IMR-90 (cell line): ENCODE data around the gene SURF6. TPM values are rescaled to one million over a fixed set of nuclear protein-coding genes. Genes with fewer than 3 reads are reported as not detected.

Experiments used
- ATAC-seq: fragments of 200-7000 bp; cut with Tn5 transposase; 2 replicates; pipeline ENCODE4 v1.9.1; 2020; ENCODE audit warnings: low read depth, mild to moderate bottlenecking, moderate library complexity
- BruUV-seq: library from RNA; stranded (reverse); fragments of 400-500 nt; replicated peaks from 2 replicates; lab custom pipeline; 2021; lab: Mats Ljungman, UMichigan
- CTCF ChIA-PET: fragments of 300-600 bp; formaldehyde crosslinking; extraction: SDS; loops from one replicate; lab custom pipeline; 2021; ENCODE audit warnings: antibody characterized with exemption; lab: Yijun Ruan, JAX
- POLR2A ChIA-PET: fragments of 300-600 bp; sonication (Branson Sonifier 250); formaldehyde crosslinking; loops from one replicate; lab custom pipeline; 2022; ENCODE audit warnings: antibody characterized with exemption; ENCODE audit not compliant: unreplicated experiment; lab: Charles Lee
- DNase-seq: peaks from one replicate; pipeline ENCODE4 v3.0.0; 2013
- H2AFZ ChIP-seq: replicated peaks from 2 replicates; pipeline ENCODE3; 2013; ENCODE audit warnings: low read length, mild to moderate bottlenecking; ENCODE audit not compliant: poor library complexity
- H2AK5ac ChIP-seq: 2 replicates; pipeline ENCODE4 v1.6.1; 2013; ENCODE audit warnings: low read depth, low read length, inconsistent platforms
- H2AK9ac ChIP-seq: replicated peaks from 2 replicates; pipeline ENCODE3; 2013; ENCODE audit warnings: mild to moderate bottlenecking, low read depth, low read length, moderate library complexity; ENCODE audit not compliant: poor library complexity
- H2BK120ac ChIP-seq: 2 replicates; pipeline ENCODE4 v1.6.1; 2013; ENCODE audit warnings: low read depth, low read length, inconsistent platforms
- H2BK15ac ChIP-seq: 3 replicates; pipeline ENCODE4 v1.6.1; 2013; ENCODE audit warnings: low read depth, low read length, inconsistent platforms
- H2BK20ac ChIP-seq: 2 replicates; pipeline ENCODE4 v1.6.1; 2013; ENCODE audit warnings: low read depth, mild to moderate bottlenecking, inconsistent platforms, low read length, moderate library complexity
- H2BK5ac ChIP-seq: 2 replicates; pipeline ENCODE4 v1.6.1; 2013; ENCODE audit warnings: mild to moderate bottlenecking, low read depth, low read length, inconsistent platforms; ENCODE audit not compliant: poor library complexity, severe bottlenecking
- H3K14ac ChIP-seq: replicated peaks from 2 replicates; pipeline ENCODE4 v1.6.1; 2013; ENCODE audit warnings: low read depth, low read length, inconsistent platforms
- H3K18ac ChIP-seq: 2 replicates; pipeline ENCODE4 v1.6.1; 2013; ENCODE audit warnings: low read depth, low read length, control low read depth
- H3K23ac ChIP-seq: 2 replicates; pipeline ENCODE4 v1.6.1; 2013; ENCODE audit warnings: low read depth, low read length, inconsistent platforms
- H3K27ac ChIP-seq: 2 replicates; pipeline ENCODE4 v1.5.1; 2013; ENCODE audit warnings: mild to moderate bottlenecking, control low read depth, low read length; ENCODE audit not compliant: insufficient read depth
- H3K27me3 ChIP-seq: 2 replicates; pipeline ENCODE4 v1.6.1; 2013; ENCODE audit warnings: low read length; ENCODE audit not compliant: control insufficient read depth, insufficient read depth
- H3K36me3 ChIP-seq: 2 replicates; pipeline ENCODE4 v1.6.1; 2013; ENCODE audit warnings: low read length, mixed read lengths; ENCODE audit not compliant: control insufficient read depth, insufficient read depth
- H3K4ac ChIP-seq: 2 replicates; pipeline ENCODE4 v1.6.1; 2013; ENCODE audit warnings: low read depth, low read length, inconsistent platforms
- H3K4me1 ChIP-seq: 2 replicates; pipeline ENCODE4 v1.6.1; 2013; ENCODE audit warnings: low read length, mixed read lengths; ENCODE audit not compliant: control insufficient read depth, insufficient read depth
- H3K4me2 ChIP-seq: 2 replicates; pipeline ENCODE4 v1.6.1; 2013; ENCODE audit warnings: low read depth, mild to moderate bottlenecking, control low read depth, low read length, moderate library complexity
- H3K4me3 ChIP-seq: 2 replicates; pipeline ENCODE4 v1.5.1; 2013; ENCODE audit warnings: low read depth, mild to moderate bottlenecking, control low read depth, low read length, moderate library complexity; ENCODE audit not compliant: insufficient read depth
- H3K56ac ChIP-seq: 2 replicates; pipeline ENCODE4 v1.6.1; 2013; ENCODE audit warnings: low read length, inconsistent platforms; ENCODE audit not compliant: insufficient read depth; ENCODE audit errors: extremely low read depth
- H3K79me1 ChIP-seq, 2 experiments: 2 replicates each; pipeline ENCODE4 v1.6.1; 2013; ENCODE audit warnings: low read length in 2 of 2, inconsistent platforms in 1 of 2, low read depth in 1 of 2
- H3K9ac ChIP-seq: 2 replicates; pipeline ENCODE4 v1.6.1; 2013; ENCODE audit warnings: low read depth, low read length, control low read depth
- H3K9me1 ChIP-seq: 2 replicates; pipeline ENCODE4 v1.6.1; 2013; ENCODE audit warnings: low read length, inconsistent platforms; ENCODE audit not compliant: insufficient read depth
- H3K9me3 ChIP-seq: 2 replicates; pipeline ENCODE4 v1.6.1; 2013; ENCODE audit warnings: low read length; ENCODE audit not compliant: control insufficient read depth, insufficient read depth
- H4K20me1 ChIP-seq: 2 replicates; pipeline ENCODE4 v1.6.1; 2013; ENCODE audit warnings: low read length, inconsistent platforms; ENCODE audit not compliant: insufficient read depth
- H4K5ac ChIP-seq: 2 replicates; pipeline ENCODE4 v1.6.1; 2013; ENCODE audit warnings: mild to moderate bottlenecking, low read depth, low read length, control low read depth
- H4K8ac ChIP-seq, 2 experiments: 2 replicates each; pipeline ENCODE4 v1.6.1; 2013; ENCODE audit warnings: low read depth in 2 of 2, low read length in 2 of 2, control low read depth in 1 of 2, inconsistent platforms in 1 of 2
- H4K91ac ChIP-seq: 2 replicates; pipeline ENCODE4 v1.6.1; 2013; ENCODE audit warnings: low read depth, low read length, inconsistent platforms; ENCODE audit not compliant: insufficient read depth
- BHLHE40 ChIP-seq: fragments of 150-350 bp; IDR thresholded peaks from 2 replicates; pipeline ENCODE4 v1.6.1; 2016; ENCODE audit warnings: mild to moderate bottlenecking, low read depth, low read length
- CEBPB ChIP-seq: IDR thresholded peaks from 2 replicates; pipeline ENCODE4 v1.6.1; 2012; ENCODE audit warnings: low read depth, low read length, improper control_type of control experiment
- CHD1 ChIP-seq: IDR thresholded peaks from 2 replicates; pipeline ENCODE4 v1.6.1; 2012; ENCODE audit warnings: low read depth, low read length, improper control_type of control experiment
- FOS ChIP-seq: fragments of 150-350 bp; IDR thresholded peaks from 2 replicates; pipeline ENCODE4 v1.6.1; 2016; ENCODE audit warnings: low read depth, low read length
- MAFK ChIP-seq: IDR thresholded peaks from 2 replicates; pipeline ENCODE4 v1.6.1; 2012; ENCODE audit warnings: low read depth, low read length, improper control_type of control experiment
- MAZ ChIP-seq: IDR thresholded peaks from 2 replicates; pipeline ENCODE4 v1.6.1; 2012; ENCODE audit warnings: low read depth, mild to moderate bottlenecking, low read length, improper control_type of control experiment, moderate library complexity, borderline replicate concordance
- MXI1 ChIP-seq: IDR thresholded peaks from 2 replicates; pipeline ENCODE4 v1.6.1; 2012; ENCODE audit warnings: low read depth, mild to moderate bottlenecking, low read length, moderate library complexity, borderline replicate concordance
- NFE2L2 ChIP-seq: fragments of 150-350 bp; IDR thresholded peaks from 2 replicates; pipeline ENCODE4 v1.6.1; 2016; ENCODE audit warnings: low read depth, mild to moderate bottlenecking, low read length
- POLR2A ChIP-seq: IDR thresholded peaks from 2 replicates; pipeline ENCODE4 v1.6.1; 2012; ENCODE audit warnings: mild to moderate bottlenecking, low read depth, low read length
- RAD21 ChIP-seq: IDR thresholded peaks from 2 replicates; pipeline ENCODE4 v1.6.1; 2012; ENCODE audit warnings: low read length, improper control_type of control experiment
- RCOR1 ChIP-seq: IDR thresholded peaks from 2 replicates; pipeline ENCODE4 v1.6.1; 2012; ENCODE audit warnings: mild to moderate bottlenecking, low read length, improper control_type of control experiment; ENCODE audit not compliant: insufficient replicate concordance
- RFX5 ChIP-seq: IDR thresholded peaks from 2 replicates; pipeline ENCODE4 v1.8.0; 2012; ENCODE audit warnings: low read depth, mild to moderate bottlenecking, low read length, moderate library complexity
- SMC3 ChIP-seq: fragments of 150-350 bp; IDR thresholded peaks from 2 replicates; pipeline ENCODE4 v1.6.1; 2016; ENCODE audit warnings: low read depth, mild to moderate bottlenecking, antibody characterized with exemption, low read length, moderate library complexity
- USF2 ChIP-seq: fragments of 150-350 bp; IDR thresholded peaks from 2 replicates; pipeline ENCODE4 v1.6.1; 2017; ENCODE audit warnings: mild to moderate bottlenecking, antibody characterized with exemption, low read length, low read depth
- WGBS, 2 experiments: methylation state at CpG; one replicate each; pipeline versions ENCODE4 v1.1.5 to v1.1.7; 2013; ENCODE audit warnings: missing lambda C conversion rate in 2 of 2; ENCODE audit not compliant: insufficient read length in 1 of 2; ENCODE audit errors: extremely low coverage in 2 of 2; 5-methylcytosine and 5-hydroxymethylcytosine counted together
- dilution Hi-C: fragments of 300-500 bp; cut with HindIII; formaldehyde crosslinking; loops from one replicate; pipeline ENCODE4 v1.14.3; 2018; ENCODE audit warnings: low sequenced_read_pairs; ENCODE audit not compliant: unreplicated experiment
- in situ Hi-C: fragments of 300-500 bp; cut with MboI; formaldehyde crosslinking; loops from 3 replicates; pipeline ENCODE4 v1.14.3; 2019; ENCODE audit warnings: low sequenced_read_pairs, inconsistent platforms, mixed read lengths
- intact Hi-C: fragments of 100-400 bp; cut with micrococcal nuclease; formaldehyde crosslinking; loops from 2 replicates; pipeline ENCODE4 v1.10.0; 2022
- polyA plus RNA-seq, 3 experiments: library from polyadenylated mRNA; depleted of rRNA; stranded (reverse); fragments of >200 nt; gene quantifications; 2 replicates each; pipeline ENCODE4 v1.2.3, GENCODE V29; 2012; ENCODE audit warnings: low replicate concordance in 1 of 3
- total RNA-seq: library from RNA; depleted of rRNA; stranded (reverse); fragments of >200 nt; gene quantifications from 2 replicates; pipeline ENCODE4 v1.2.3, GENCODE V29; 2012
- TF ChIP-seq, protein P1 (sequence below): fragments of 150-350 bp; IDR thresholded peaks from 2 replicates; pipeline ENCODE4 v1.6.1; 2016; ENCODE audit warnings: low read depth, mild to moderate bottlenecking, low read length, moderate library complexity, borderline replicate concordance

Gene SURF6
- total and polyA plus RNA-seq, 2 of the 4 experiments (the other 2 are of a cell fraction): 6.1 to 12.8 TPM

- H2AFZ ChIP-seq: peak within 1 kb of the TSS; percentile 93
- 0% methylated on average over 19 of the region's 78 CpGs; no CpG with 5 or more reads in 1 of the 2 experiments for WGBS, 2 experiments
- POLR2A ChIA-PET: interaction anchor here (1.1 kb wide), 1 partner anchor 9 kb away, joined by 6 read pairs; the partner anchor contains the start of genes MED22 and RPL7A
- TF ChIP-seq FOS (no peak), RAD21 (no peak), RCOR1 (no peak), CHD1 (no peak), BHLHE40 (no peak), MXI1 (peak; percentile 70), MAZ (peak; percentile 30; the same call in 1 of the 2 replicates), MAFK (no peak), POLR2A (peak; percentile 40; the same call in 1 of the 2 replicates), SMC3 (no peak), USF2 (no peak), RFX5 (no peak), CEBPB (no peak), NFE2L2 (no peak)
- TF ChIP-seq, protein P1, sequence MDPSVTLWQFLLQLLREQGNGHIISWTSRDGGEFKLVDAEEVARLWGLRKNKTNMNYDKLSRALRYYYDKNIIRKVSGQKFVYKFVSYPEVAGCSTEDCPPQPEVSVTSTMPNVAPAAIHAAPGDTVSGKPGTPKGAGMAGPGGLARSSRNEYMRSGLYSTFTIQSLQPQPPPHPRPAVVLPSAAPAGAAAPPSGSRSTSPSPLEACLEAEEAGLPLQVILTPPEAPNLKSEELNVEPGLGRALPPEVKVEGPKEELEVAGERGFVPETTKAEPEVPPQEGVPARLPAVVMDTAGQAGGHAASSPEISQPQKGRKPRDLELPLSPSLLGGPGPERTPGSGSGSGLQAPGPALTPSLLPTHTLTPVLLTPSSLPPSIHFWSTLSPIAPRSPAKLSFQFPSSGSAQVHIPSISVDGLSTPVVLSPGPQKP: no peak
Observed at GRCh38 chr9:133356391-133357091, 20.6 kb upstream of the SURF6 start, which contains the start of the genes SURF1 and SURF2. Gene SURF1, minus strand, starts transcription at chr9:133356487. Its CDS starts 34 bp downstream, at chr9:133356453. Gene SURF2, plus strand, starts transcription at chr9:133356550. Its CDS starts 43 bp downstream, at chr9:133356593.

More at GRCh38 chr9:133356391-133357091, 20.6 kb upstream of the SURF6 start, which contains the start of the genes SURF1 and SURF2:
- peak within 1 kb of the TSS; percentile 82 to 89; a peak in 2 of 4 replicates for H4K8ac ChIP-seq
- DNase-seq (peak; percentile 66), ATAC-seq (peak; percentile 83)
- peaks cover 42% of the 10 kb centered on the region for H3K36me3 ChIP-seq
- H3K27me3 ChIP-seq: no peaks in the 10 kb centered on the region
- H3K9me3 ChIP-seq: no peaks in the 10 kb centered on the region
- BruUV-seq: no TSS peak
- H4K20me1 ChIP-seq: peaks cover 51% of the 10 kb centered on the region
- H2BK5ac ChIP-seq: peak within 1 kb of the TSS; percentile 43
- peak within 1 kb of the TSS; percentile 96 for H2AK9ac ChIP-seq
- peak within 1 kb of the TSS; percentile 75; the same call in 1 of the 2 replicates for H3K23ac ChIP-seq
- H3K56ac ChIP-seq: peak within 1 kb of the TSS; percentile 60; the same call in 1 of the 2 replicates
- H2AK5ac ChIP-seq: peak within 1 kb of the TSS; percentile 66
- peak within 1 kb of the TSS; percentile 58; the same call in 1 of the 2 replicates for H3K18ac ChIP-seq
- no peaks in the 10 kb centered on the region; the same call in 1 of the 2 replicates for H3K9me1 ChIP-seq
- intact Hi-C loops (loop anchor here (2.0 kb wide), 1 partner anchor 130 kb away; no protein-coding TSS in a partner anchor), dilution Hi-C loops (no loop called here), in situ Hi-C loops (no loop called here)
- peak within 1 kb of the TSS; percentile 97 for H3K4me2 ChIP-seq
- H4K91ac ChIP-seq: peak within 1 kb of the TSS; percentile 66
- peaks cover 10% of the 10 kb centered on the region; the same call in 1 of the 2 replicates for H3K4me1 ChIP-seq
- peak within 1 kb of the TSS; percentile 99 for H3K4me3 ChIP-seq
- no peak within 1 kb of the TSS for H2BK20ac ChIP-seq
- H2BK15ac ChIP-seq: no peak within 1 kb of the TSS
- peak within 1 kb of the TSS; percentile 88 for H3K9ac ChIP-seq
- H3K14ac ChIP-seq: peak within 1 kb of the TSS; percentile 81; the same call in 1 of the 2 replicates
- peaks cover 27 to 80% of the 10 kb centered on the region in 2 experiments for H3K79me1 ChIP-seq
- H4K5ac ChIP-seq: peak within 1 kb of the TSS; percentile 83
- CTCF ChIA-PET: no interaction called here
- H3K4ac ChIP-seq: peak within 1 kb of the TSS; percentile 87
- peak within 1 kb of the TSS; percentile 43; the same call in 1 of the 2 replicates for H2BK120ac ChIP-seq
- peak within 1 kb of the TSS; percentile 87 for H3K27ac ChIP-seq
